Neuronal stem cell (in vitro differentiated cells): ENCODE measurements around the gene DENND6A.

Source experiments
- DNase-seq: peaks from one replicate; pipeline ENCODE4 v3.0.0-alpha.2; 2013; ENCODE audit warnings: low spot score
- H2AFZ ChIP-seq: one replicate; pipeline ENCODE4 v1.6.1; 2013; ENCODE audit warnings: mild to moderate bottlenecking, low read length, inconsistent platforms
- H2AK5ac ChIP-seq: 2 replicates; pipeline ENCODE4 v1.6.1; 2013; ENCODE audit warnings: low read depth, mild to moderate bottlenecking, inconsistent platforms, low read length, moderate library complexity, mixed read lengths
- H2BK120ac ChIP-seq: 2 replicates; pipeline ENCODE4 v1.6.1; 2013; ENCODE audit warnings: low read depth, mild to moderate bottlenecking, inconsistent platforms, low read length, moderate library complexity, mixed read lengths
- H2BK12ac ChIP-seq: one replicate; pipeline ENCODE4 v1.6.1; 2013; ENCODE audit warnings: low read length, inconsistent platforms
- H2BK15ac ChIP-seq: 2 replicates; pipeline ENCODE4 v1.6.1; 2013; ENCODE audit warnings: mild to moderate bottlenecking, low read length, inconsistent platforms, mixed read lengths
- H2BK5ac ChIP-seq: one replicate; pipeline ENCODE4 v1.6.1; 2013; ENCODE audit warnings: inconsistent platforms, mild to moderate bottlenecking, low read length, moderate library complexity
- H3K14ac ChIP-seq: one replicate; pipeline ENCODE4 v1.6.1; 2013; ENCODE audit warnings: low read length, inconsistent platforms
- H3K18ac ChIP-seq: 2 replicates; pipeline ENCODE4 v1.6.1; 2013; ENCODE audit warnings: low read length, inconsistent platforms
- H3K23ac ChIP-seq: 2 replicates; pipeline ENCODE4 v1.6.1; 2013; ENCODE audit warnings: low read depth, mild to moderate bottlenecking, mixed read lengths, low read length, inconsistent platforms; ENCODE audit not compliant: poor library complexity
- H3K27ac ChIP-seq: replicated peaks from 3 replicates; pipeline ENCODE4 v1.5.1; 2013; ENCODE audit warnings: low read length, inconsistent platforms
- H3K27me3 ChIP-seq, 3 experiments: 2 replicates each; pipeline ENCODE4 v1.6.1; 2013; ENCODE audit warnings: low read length in 3 of 3, mild to moderate bottlenecking in 2 of 3, inconsistent platforms in 1 of 3, low read depth in 1 of 3, mixed read lengths in 1 of 3, moderate library complexity in 1 of 3; ENCODE audit not compliant: control insufficient read depth in 3 of 3, insufficient read depth in 3 of 3
- H3K36me3 ChIP-seq, 2 donors: replicated peaks in 1 of 2; 2 replicates each; pipeline ENCODE4 v1.6.1; 2013; ENCODE audit warnings: low read length in 2 of 2; ENCODE audit not compliant: control insufficient read depth in 2 of 2, insufficient read depth in 2 of 2
- H3K4ac ChIP-seq: 2 replicates; pipeline ENCODE4 v1.6.1; 2013; ENCODE audit warnings: inconsistent platforms, mild to moderate bottlenecking, low read length, moderate library complexity
- H3K4me1 ChIP-seq, 2 donors: 1 replicate in 1 of 2; 2 replicates in 1 of 2; pipeline ENCODE4 v1.6.1; 2013; ENCODE audit warnings: low read length in 2 of 2, low read depth in 1 of 2; ENCODE audit not compliant: control insufficient read depth in 2 of 2, insufficient read depth in 1 of 2
- H3K4me2 ChIP-seq: one replicate; pipeline ENCODE4 v1.6.1; 2013; ENCODE audit warnings: mild to moderate bottlenecking, low read length, inconsistent platforms; ENCODE audit not compliant: insufficient read depth, poor library complexity, severe bottlenecking
- H3K4me3 ChIP-seq, 2 donors: 2 replicates each; pipeline ENCODE4 v1.5.1; 2013; ENCODE audit warnings: low read length in 2 of 2, mild to moderate bottlenecking in 2 of 2, inconsistent platforms in 1 of 2, moderate library complexity in 1 of 2
- H3K79me1 ChIP-seq: one replicate; pipeline ENCODE4 v1.6.1; 2013; ENCODE audit warnings: low read depth, mild to moderate bottlenecking, inconsistent platforms, low read length, moderate library complexity
- H3K9ac ChIP-seq: one replicate; pipeline ENCODE4 v1.6.1; 2013; ENCODE audit warnings: mild to moderate bottlenecking, low read depth, low read length, inconsistent platforms; ENCODE audit not compliant: poor library complexity
- H3K9me3 ChIP-seq, 2 donors: replicated peaks in 1 of 2; 2 replicates each; pipeline versions ENCODE3 to v1.6.1; 2013; ENCODE audit warnings: low read length in 2 of 2, mild to moderate bottlenecking in 2 of 2, inconsistent platforms in 1 of 2, low read depth in 1 of 2, mixed read lengths in 1 of 2, moderate library complexity in 1 of 2; ENCODE audit not compliant: control insufficient read depth in 2 of 2, insufficient read depth in 1 of 2
- H4K8ac ChIP-seq: one replicate; pipeline ENCODE4 v1.6.1; 2013; ENCODE audit warnings: low read depth, mild to moderate bottlenecking, inconsistent platforms, low read length, moderate library complexity
- H4K91ac ChIP-seq: one replicate; pipeline ENCODE4 v1.6.1; 2013; ENCODE audit warnings: low read length, low read depth, mild to moderate bottlenecking, inconsistent platforms; ENCODE audit not compliant: poor library complexity
- WGBS, 2 donors: extraction: QIAGEN DNeasy Blood & Tissue Kit; methylation state at CpG; one replicate each; pipeline ENCODE4 v1.1.7; 2013; ENCODE audit warnings: missing lambda C conversion rate in 2 of 2, mixed read lengths in 1 of 2; ENCODE audit not compliant: insufficient read length in 2 of 2, insufficient replicate concordance in 1 of 2; ENCODE audit errors: extremely low coverage in 2 of 2; 5-methylcytosine and 5-hydroxymethylcytosine counted together

DENND6A gene

DNA sequence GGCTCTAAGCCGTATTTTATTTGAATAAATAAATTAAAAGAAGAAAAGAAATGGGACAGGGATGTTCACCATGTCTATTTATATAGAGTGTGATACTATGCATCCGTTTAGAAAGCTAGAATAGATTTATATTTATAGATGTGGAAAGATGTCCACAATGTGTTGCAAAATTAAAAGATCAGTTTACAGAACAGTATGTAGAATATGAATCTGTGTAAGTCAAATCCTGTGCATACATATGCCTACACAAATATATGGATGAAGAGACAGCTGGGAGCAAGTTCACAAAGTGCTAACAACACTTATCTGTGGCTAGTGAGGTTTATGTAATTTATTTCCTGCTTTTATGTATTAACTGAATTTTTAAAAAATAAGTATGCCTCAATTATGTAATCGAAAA lies 37.8 kb upstream of the DENND6A start:
- Histone ChIP-seq H3K4me3 (no peak overlapping the region), H3K79me1 (no peaks in the 10 kb centered on the region), H3K4me2 (no peak overlapping the region), H3K18ac (no peak overlapping the region), H3K36me3 (no peaks in the 10 kb centered on the region), H2BK15ac (no peak overlapping the region), H3K23ac (no peak overlapping the region), H3K9ac (no peak overlapping the region), H2BK12ac (no peak overlapping the region), H4K8ac (no peak overlapping the region), H3K4ac (no peak overlapping the region), H3K14ac (no peak overlapping the region), H4K91ac (no peak overlapping the region), H2BK120ac (no peak overlapping the region), H2AK5ac (no peak overlapping the region), H3K27me3 (peaks cover 0 to 5% (median 0%) of the 10 kb centered on the region in 3 experiments), H2AFZ (no peak overlapping the region), H2BK5ac (no peak overlapping the region), H3K9me3 (no peaks in the 10 kb centered on the region), H3K27ac (no peak overlapping the region), H3K4me1 (no peaks in the 10 kb centered on the region)
- no peak for DNase-seq
- no CpG with 5 or more reads among the region's 3 CpGs for WGBS, 2 donors

DNA sequence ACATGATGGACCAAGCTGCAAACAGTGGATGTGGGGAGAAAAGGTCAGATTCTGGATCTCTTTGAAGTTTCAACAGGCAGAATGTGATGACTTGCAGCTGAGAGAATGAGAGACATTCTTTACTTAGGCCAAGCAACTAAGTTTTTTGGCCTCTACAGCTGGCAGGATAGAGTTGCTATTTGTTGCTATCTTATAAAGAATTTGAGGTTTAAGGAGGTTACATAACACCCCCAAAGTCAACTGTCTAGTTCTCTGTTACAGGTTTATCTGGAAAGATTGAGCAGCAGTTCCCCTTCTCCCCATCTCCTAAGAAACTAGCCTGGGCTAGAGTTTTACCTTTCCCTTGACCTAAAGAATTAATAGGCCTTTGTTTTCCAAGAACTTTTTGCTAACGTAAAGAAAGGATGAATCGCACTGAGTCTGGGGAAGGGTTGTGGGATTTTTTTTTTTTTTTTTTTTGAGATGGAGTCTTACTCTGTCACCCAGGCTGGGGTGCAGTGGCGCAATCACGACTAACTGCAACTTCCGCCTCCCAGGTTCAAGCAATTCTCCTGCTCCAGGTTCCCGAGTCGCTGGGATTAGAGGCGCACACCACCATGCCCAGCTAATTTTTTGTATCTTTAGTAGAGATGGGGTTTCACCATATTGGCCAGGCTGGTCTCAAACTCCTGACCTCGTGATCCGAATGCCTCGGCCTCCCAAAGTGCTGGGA lies 36.6 kb upstream of the DENND6A start:
- H3K27me3 ChIP-seq: peaks cover 0 to 7% (median 0%) of the 10 kb centered on the region in 3 experiments
- no peaks in the 10 kb centered on the region for H3K79me1 ChIP-seq
- no peak overlapping the region for H3K9ac ChIP-seq
- no peak overlapping the region for H2AFZ ChIP-seq
- no peak overlapping the region for H3K27ac ChIP-seq
- H2AK5ac ChIP-seq: no peak overlapping the region
- H3K4ac ChIP-seq: no peak overlapping the region
- H2BK5ac ChIP-seq: no peak overlapping the region
- H4K91ac ChIP-seq: no peak overlapping the region
- no peak overlapping the region for H2BK12ac ChIP-seq
- H3K18ac ChIP-seq: no peak overlapping the region
- H2BK120ac ChIP-seq: no peak overlapping the region
- H3K4me1 ChIP-seq: no peaks in the 10 kb centered on the region
- no CpG with 5 or more reads among the region's 11 CpGs for WGBS, 2 donors
- no peak overlapping the region for H4K8ac ChIP-seq
- no peak for DNase-seq
- H3K14ac ChIP-seq: no peak overlapping the region
- H2BK15ac ChIP-seq: no peak overlapping the region
- H3K9me3 ChIP-seq: no peaks in the 10 kb centered on the region
- no peak overlapping the region for H3K4me2 ChIP-seq
- no peak overlapping the region for H3K4me3 ChIP-seq
- H3K23ac ChIP-seq: no peak overlapping the region
- H3K36me3 ChIP-seq: no peaks in the 10 kb centered on the region

DNA sequence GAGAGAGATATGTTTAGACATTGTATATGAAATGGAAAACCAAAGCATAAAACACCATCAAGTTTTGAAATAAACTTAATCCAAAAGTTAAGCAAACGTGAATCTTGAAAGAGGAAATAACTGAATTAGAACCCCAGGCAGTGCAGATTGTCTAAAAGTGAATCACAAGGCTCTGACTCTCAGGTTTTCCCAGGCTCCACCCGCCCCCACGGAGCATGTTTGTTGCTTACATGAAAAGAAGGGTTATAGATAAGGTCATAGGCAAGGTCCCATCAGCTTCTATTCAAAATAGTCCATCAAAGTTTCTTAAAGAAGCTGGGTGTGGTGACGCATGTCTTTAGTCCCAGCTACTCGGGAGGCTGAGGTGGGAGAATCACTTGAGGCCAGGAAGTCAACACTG lies 34.2 kb upstream of the DENND6A start:
- no peak overlapping the region for H3K14ac ChIP-seq

DNA sequence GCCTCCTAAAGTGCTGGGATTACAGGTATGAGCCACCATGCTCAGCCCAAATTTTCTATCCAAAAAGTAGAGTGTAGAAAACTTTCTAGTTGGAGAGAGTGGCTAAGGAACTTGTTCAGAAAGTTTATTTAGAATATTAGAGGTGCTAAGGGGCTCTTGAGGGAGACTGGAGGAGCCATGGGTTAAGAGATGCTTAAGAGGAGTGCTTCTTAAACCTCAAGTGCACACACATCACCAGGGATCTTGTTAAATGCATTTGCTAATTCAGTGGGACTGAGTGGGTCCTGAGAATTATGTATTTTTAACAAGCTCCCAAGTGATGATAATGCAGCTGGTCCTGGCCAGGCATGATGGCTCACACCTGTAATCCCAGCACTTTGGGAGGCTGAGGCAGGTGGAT lies 33.5 kb upstream of the DENND6A start:
- Histone ChIP-seq H3K4me3 (no peak overlapping the region), H3K36me3 (no peaks in the 10 kb centered on the region), H2AFZ (no peak overlapping the region), H4K91ac (no peak overlapping the region), H3K23ac (no peak overlapping the region), H3K79me1 (no peaks in the 10 kb centered on the region), H2BK12ac (no peak overlapping the region), H3K27me3 (peaks cover 0 to 4% (median 0%) of the 10 kb centered on the region in 3 experiments), H3K4me1 (no peaks in the 10 kb centered on the region), H3K14ac (no peak overlapping the region), H4K8ac (no peak overlapping the region), H2BK5ac (no peak overlapping the region), H2BK120ac (no peak overlapping the region), H2BK15ac (no peak overlapping the region), H3K4me2 (no peak overlapping the region), H3K9ac (no peak overlapping the region), H3K9me3 (no peaks in the 10 kb centered on the region), H3K4ac (no peak overlapping the region), H3K18ac (no peak overlapping the region), H3K27ac (no peak overlapping the region), H2AK5ac (no peak overlapping the region)
- DNase-seq: no peak

More for the DNA sequence above, 34.2 kb upstream of the DENND6A start:
- Histone ChIP-seq H3K23ac (no peak overlapping the region), H2BK5ac (no peak overlapping the region), H3K36me3 (no peaks in the 10 kb centered on the region), H3K4me1 (no peaks in the 10 kb centered on the region), H2BK15ac (no peak overlapping the region), H2AFZ (no peak overlapping the region), H3K9ac (no peak overlapping the region), H4K91ac (no peak overlapping the region), H3K27me3 (peaks cover 0 to 4% (median 0%) of the 10 kb centered on the region in 3 experiments), H3K9me3 (no peaks in the 10 kb centered on the region), H2AK5ac (no peak overlapping the region), H2BK12ac (no peak overlapping the region), H3K79me1 (no peaks in the 10 kb centered on the region), H2BK120ac (no peak overlapping the region), H3K27ac (no peak overlapping the region), H3K18ac (no peak overlapping the region), H3K4me2 (no peak overlapping the region), H4K8ac (no peak overlapping the region), H3K4me3 (no peak overlapping the region), H3K4ac (no peak overlapping the region)
- no peak for DNase-seq
- WGBS, 2 donors: no CpG with 5 or more reads among the region's 5 CpGs
